H9 (cell line): Measurements from ENCODE around the gene ELF5. TPM values are rescaled to one million over a fixed set of nuclear protein-coding genes. Genes with fewer than 3 reads are reported as not detected.

Experiments
- DNase-seq: peaks from one replicate; pipeline ENCODE4 v3.0.0-alpha.2; 2017
- H2AFZ ChIP-seq: one replicate; pipeline ENCODE4 v1.6.1; 2013; ENCODE audit warnings: mild to moderate bottlenecking, low read length, control low read depth, moderate library complexity
- H2AK5ac ChIP-seq: 2 replicates; pipeline ENCODE4 v1.6.1; 2013; ENCODE audit warnings: low read length, control low read depth, mixed read lengths; ENCODE audit not compliant: insufficient read length
- H2BK120ac ChIP-seq: one replicate; pipeline ENCODE4 v1.6.1; 2013; ENCODE audit warnings: low read depth, mild to moderate bottlenecking, low read length, control low read depth, inconsistent platforms; ENCODE audit not compliant: poor library complexity, severe bottlenecking
- H2BK12ac ChIP-seq: 2 replicates; pipeline ENCODE4 v1.6.1; 2013; ENCODE audit warnings: low read length, control low read depth, mixed read lengths, low read depth; ENCODE audit not compliant: insufficient read length
- H2BK15ac ChIP-seq: 2 replicates; pipeline ENCODE4 v1.6.1; 2013; ENCODE audit warnings: low read depth, low read length, control low read depth
- H2BK20ac ChIP-seq: one replicate; pipeline ENCODE4 v1.6.1; 2013; ENCODE audit warnings: low read depth, mild to moderate bottlenecking, low read length, control low read depth, inconsistent platforms; ENCODE audit not compliant: poor library complexity, severe bottlenecking
- H2BK5ac ChIP-seq: 2 replicates; pipeline ENCODE4 v1.6.1; 2013; ENCODE audit warnings: low read length, control low read depth, mixed read lengths; ENCODE audit not compliant: insufficient read length
- H3K14ac ChIP-seq: 2 replicates; pipeline ENCODE4 v1.6.1; 2013; ENCODE audit warnings: low read length, control low read depth; ENCODE audit not compliant: insufficient read depth
- H3K18ac ChIP-seq: 2 replicates; pipeline ENCODE4 v1.6.1; 2013; ENCODE audit warnings: low read depth, mild to moderate bottlenecking, mixed read lengths, low read length, control low read depth; ENCODE audit not compliant: insufficient read length
- H3K23ac ChIP-seq: 2 replicates; pipeline ENCODE4 v1.6.1; 2013; ENCODE audit warnings: low read length, control low read depth, mixed read lengths, low read depth; ENCODE audit not compliant: insufficient read length
- H3K23me2 ChIP-seq: 2 replicates; pipeline ENCODE4 v1.6.1; 2013; ENCODE audit warnings: low read depth, mild to moderate bottlenecking, mixed read lengths, low read length, control low read depth; ENCODE audit not compliant: insufficient read length, poor library complexity, severe bottlenecking
- H3K27ac ChIP-seq: 2 replicates; pipeline ENCODE4 v1.5.1; 2013; ENCODE audit warnings: low read length, control low read depth, mixed read lengths, low read depth; ENCODE audit not compliant: insufficient read length
- H3K27me3 ChIP-seq: 2 replicates; pipeline ENCODE4 v1.6.1; 2013; ENCODE audit warnings: low read length, control low read depth, inconsistent platforms; ENCODE audit not compliant: insufficient read depth
- H3K4ac ChIP-seq: 2 replicates; pipeline ENCODE4 v1.6.1; 2013; ENCODE audit warnings: low read depth, mild to moderate bottlenecking, control low read depth, inconsistent platforms, low read length, moderate library complexity
- H3K4me1 ChIP-seq: 2 replicates; pipeline ENCODE4 v1.6.1; 2013; ENCODE audit warnings: low read length, control low read depth, inconsistent platforms; ENCODE audit not compliant: insufficient read depth
- H3K4me2 ChIP-seq: 2 replicates; pipeline ENCODE4 v1.6.1; 2013; ENCODE audit warnings: low read length, control low read depth, mixed read lengths; ENCODE audit not compliant: insufficient read length, insufficient read depth
- H3K56ac ChIP-seq: 2 replicates; pipeline ENCODE4 v1.6.1; 2013; ENCODE audit warnings: low read depth, mild to moderate bottlenecking, mixed read lengths, low read length, control low read depth; ENCODE audit not compliant: insufficient read length
- H3K79me1 ChIP-seq: 2 replicates; pipeline ENCODE4 v1.6.1; 2013; ENCODE audit warnings: low read depth, mild to moderate bottlenecking, moderate library complexity, low read length, control low read depth, inconsistent platforms; ENCODE audit not compliant: insufficient read depth, poor library complexity, severe bottlenecking
- H3K79me2 ChIP-seq: 2 replicates; pipeline ENCODE4 v1.6.1; 2013; ENCODE audit warnings: low read length, control low read depth, inconsistent platforms; ENCODE audit not compliant: insufficient read depth
- H3K9ac ChIP-seq: 2 replicates; pipeline ENCODE4 v1.6.1; 2013; ENCODE audit warnings: low read length, control low read depth, mixed read lengths; ENCODE audit not compliant: insufficient read length; ENCODE audit errors: extremely low read depth
- H3K9me3 ChIP-seq: one replicate; pipeline ENCODE4 v1.6.1; 2013; ENCODE audit warnings: low read depth, low read length, inconsistent platforms; ENCODE audit not compliant: control insufficient read depth
- H3T11ph ChIP-seq: one replicate; pipeline ENCODE4 v1.6.1; 2013; ENCODE audit warnings: mild to moderate bottlenecking, low read length, control low read depth, inconsistent platforms
- H4K20me1 ChIP-seq: one replicate; pipeline ENCODE4 v1.6.1; 2013; ENCODE audit not compliant: control insufficient read depth, insufficient read length, insufficient read depth
- H4K5ac ChIP-seq: 2 replicates; pipeline ENCODE4 v1.6.1; 2013; ENCODE audit warnings: low read depth, mild to moderate bottlenecking, mixed read lengths, low read length, control low read depth; ENCODE audit not compliant: insufficient read length
- H4K8ac ChIP-seq: replicated peaks from 2 replicates; pipeline ENCODE4 v1.6.1; 2013; ENCODE audit warnings: low read length, control low read depth, mixed read lengths, low read depth; ENCODE audit not compliant: insufficient read length
- H4K91ac ChIP-seq: 2 replicates; pipeline ENCODE4 v1.6.1; 2013; ENCODE audit warnings: low read depth, mild to moderate bottlenecking, moderate library complexity, mixed read lengths, low read length, control low read depth; ENCODE audit not compliant: insufficient read length
- H3K27ac Mint-ChIP-seq, 3 experiments: 2 replicates in 2 of 3; 3 replicates in 1 of 3; pipeline ENCODE4 v1.8.0; 2020 to 2021; ENCODE audit warnings: mixed read lengths in 3 of 3, mild to moderate bottlenecking in 1 of 3, moderate library complexity in 1 of 3
- H3K27me3 Mint-ChIP-seq: 2 replicates; pipeline ENCODE4 v1.8.0; 2021; ENCODE audit warnings: low read depth, mild to moderate bottlenecking, moderate library complexity, mixed read lengths
- H3K36me3 Mint-ChIP-seq, 3 experiments: 2 replicates in 2 of 3; 3 replicates in 1 of 3; pipeline ENCODE4 v1.8.0; 2020 to 2021; ENCODE audit warnings: low read depth in 3 of 3, mixed read lengths in 3 of 3; ENCODE audit not compliant: insufficient read depth in 1 of 3
- H3K4me1 Mint-ChIP-seq, 2 experiments: 2 replicates each; pipeline ENCODE4 v1.8.0; 2020; ENCODE audit warnings: mixed read lengths in 2 of 2
- H3K4me3 Mint-ChIP-seq, 2 experiments: 2 replicates in 1 of 2; 3 replicates in 1 of 2; pipeline ENCODE4 v1.8.0; 2020 to 2021; ENCODE audit warnings: mild to moderate bottlenecking in 2 of 2, mixed read lengths in 2 of 2, moderate library complexity in 1 of 2
- H3K9me3 Mint-ChIP-seq, 2 experiments: 2 replicates in 1 of 2; 3 replicates in 1 of 2; pipeline ENCODE4 v1.8.0; 2020; ENCODE audit warnings: mild to moderate bottlenecking in 2 of 2, mixed read lengths in 2 of 2, moderate library complexity in 1 of 2
- WGBS: extraction: QIAGEN DNeasy Blood & Tissue Kit; methylation state at CpG from one replicate; pipeline ENCODE4 v1.1.7; 2013; ENCODE audit warnings: missing lambda C conversion rate, low lambda C conversion rate, mixed read lengths; ENCODE audit not compliant: insufficient read length; ENCODE audit errors: extremely low coverage; 5-methylcytosine and 5-hydroxymethylcytosine counted together
- total RNA-seq: library from RNA; stranded (reverse); gene quantifications from 2 replicates; pipeline ENCODE4 v1.2.1, GENCODE V29; 2021
- TF ChIP-seq, protein P1 (sequence below): fragments of 200-600 bp; sonication (generic); conservative IDR thresholded peaks from 3 replicates; pipeline ENCODE4 v1.8.0; 2021; ENCODE audit warnings: antibody characterized with exemption, mild to moderate bottlenecking

Gene ELF5
- total RNA-seq, 1 experiment from 2014 or later = not detected

DNA sequence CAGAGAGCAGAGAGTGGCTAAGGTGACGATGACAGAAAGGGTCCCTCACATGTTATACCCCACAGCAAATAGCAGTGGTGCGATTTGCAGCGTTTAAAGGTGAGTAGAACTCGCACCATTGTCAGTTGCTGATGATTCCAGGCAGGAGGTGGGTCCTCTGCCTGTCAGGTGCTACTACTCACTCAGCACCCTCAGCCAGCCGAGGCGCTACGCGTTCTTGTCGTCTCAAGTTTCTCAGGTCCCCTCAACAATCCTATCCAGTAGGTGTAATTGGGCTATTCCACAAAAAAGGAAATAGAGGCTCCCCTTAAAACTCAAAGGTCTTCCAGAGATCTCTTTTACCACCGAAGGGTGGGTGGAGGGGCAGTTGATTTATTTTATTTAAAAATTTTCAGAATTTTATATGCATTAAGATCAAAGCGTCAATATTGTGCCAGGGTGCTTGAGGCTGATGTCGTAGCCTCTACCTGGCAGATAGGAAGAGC, 18.3 kb downstream of the ELF5 start:
- Mint-ChIP-seq H3K27ac (no peak overlapping the region), H3K4me3 (no peak overlapping the region), H3K9me3 (no peaks in the 10 kb centered on the region; a peak in 1 of 5 replicates), H3K27me3 (peaks cover 2% of the 10 kb centered on the region), H3K36me3 (no peaks in the 10 kb centered on the region), H3K4me1 (peaks cover 4 to 12% of the 10 kb centered on the region in 2 experiments)
- H3K23me2 ChIP-seq = no peaks in the 10 kb centered on the region
- H2BK5ac ChIP-seq = no peak overlapping the region
- no peak overlapping the region for H2BK20ac ChIP-seq
- no peak overlapping the region for H3T11ph ChIP-seq
- no peak overlapping the region for H2BK120ac ChIP-seq
- H3K23ac ChIP-seq = no peak overlapping the region
- H3K27me3 ChIP-seq = no peaks in the 10 kb centered on the region
- no peak overlapping the region for H3K4ac ChIP-seq
- H3K56ac ChIP-seq = no peak overlapping the region
- H2AFZ ChIP-seq = no peak overlapping the region
- TF ChIP-seq, protein P1, sequence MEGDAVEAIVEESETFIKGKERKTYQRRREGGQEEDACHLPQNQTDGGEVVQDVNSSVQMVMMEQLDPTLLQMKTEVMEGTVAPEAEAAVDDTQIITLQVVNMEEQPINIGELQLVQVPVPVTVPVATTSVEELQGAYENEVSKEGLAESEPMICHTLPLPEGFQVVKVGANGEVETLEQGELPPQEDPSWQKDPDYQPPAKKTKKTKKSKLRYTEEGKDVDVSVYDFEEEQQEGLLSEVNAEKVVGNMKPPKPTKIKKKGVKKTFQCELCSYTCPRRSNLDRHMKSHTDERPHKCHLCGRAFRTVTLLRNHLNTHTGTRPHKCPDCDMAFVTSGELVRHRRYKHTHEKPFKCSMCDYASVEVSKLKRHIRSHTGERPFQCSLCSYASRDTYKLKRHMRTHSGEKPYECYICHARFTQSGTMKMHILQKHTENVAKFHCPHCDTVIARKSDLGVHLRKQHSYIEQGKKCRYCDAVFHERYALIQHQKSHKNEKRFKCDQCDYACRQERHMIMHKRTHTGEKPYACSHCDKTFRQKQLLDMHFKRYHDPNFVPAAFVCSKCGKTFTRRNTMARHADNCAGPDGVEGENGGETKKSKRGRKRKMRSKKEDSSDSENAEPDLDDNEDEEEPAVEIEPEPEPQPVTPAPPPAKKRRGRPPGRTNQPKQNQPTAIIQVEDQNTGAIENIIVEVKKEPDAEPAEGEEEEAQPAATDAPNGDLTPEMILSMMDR = no peak
- H2BK15ac ChIP-seq = no peak overlapping the region
- H2BK12ac ChIP-seq = no peak overlapping the region
- no peak overlapping the region for H3K18ac ChIP-seq
- H2AK5ac ChIP-seq = no peak overlapping the region
- H3K14ac ChIP-seq = no peak overlapping the region
- no peak overlapping the region for H3K27ac ChIP-seq
- no peak overlapping the region for H4K5ac ChIP-seq
- no peak overlapping the region for H4K91ac ChIP-seq
- peak; percentile 41 for DNase-seq
- no peak overlapping the region for H3K4me2 ChIP-seq
- no peak overlapping the region for H4K8ac ChIP-seq
- no CpG with 5 or more reads among the region's 12 CpGs for WGBS
- H3K79me1 ChIP-seq = no peaks in the 10 kb centered on the region
- H3K79me2 ChIP-seq = no peaks in the 10 kb centered on the region
- H3K9me3 ChIP-seq = no peaks in the 10 kb centered on the region
- no peaks in the 10 kb centered on the region for H4K20me1 ChIP-seq
- no peaks in the 10 kb centered on the region for H3K4me1 ChIP-seq
- no peak overlapping the region for H3K9ac ChIP-seq
